Natural killer cell (primary cell): ENCODE data around the gene PLCE1. TPM values are rescaled to one million over a fixed set of nuclear protein-coding genes. Genes with fewer than 3 reads are reported as not detected.

Experiments
- ATAC-seq, 3 donors: fragments of 150-1000 bp in 2 of 3; fragments of 200-7000 bp in 1 of 3; cut with Tn5 transposase; 1 replicate in 1 of 3; 2 replicates in 2 of 3; pipeline ENCODE4 v1.10.0; 2021; ENCODE audit warnings: mild to moderate bottlenecking in 2 of 3, moderate library complexity in 2 of 3
- DNase-seq, 2 donors: peaks; one replicate each; pipeline versions ENCODE4 v3.0.0 to v3.0.0-alpha.2; 2013 to 2021; ENCODE audit warnings: mixed read lengths in 1 of 2
- H3K27ac ChIP-seq: one replicate; pipeline ENCODE4 v1.5.1; 2013; ENCODE audit warnings: mild to moderate bottlenecking, low read length
- H3K27me3 ChIP-seq: one replicate; pipeline ENCODE4 v1.6.1; 2013; ENCODE audit warnings: low read length; ENCODE audit not compliant: control insufficient read depth, insufficient read depth
- H3K36me3 ChIP-seq: one replicate; pipeline ENCODE4 v1.6.1; 2013; ENCODE audit warnings: low read length; ENCODE audit not compliant: control insufficient read depth, insufficient read depth
- H3K4me1 ChIP-seq: one replicate; pipeline ENCODE4 v1.6.1; 2013; ENCODE audit warnings: low read length; ENCODE audit not compliant: control insufficient read depth, insufficient read depth
- H3K4me3 ChIP-seq: one replicate; pipeline ENCODE4 v1.5.1; 2013; ENCODE audit warnings: low read length
- H3K9me3 ChIP-seq: one replicate; pipeline ENCODE4 v1.6.1; 2013; ENCODE audit warnings: low read length; ENCODE audit not compliant: control insufficient read depth, insufficient read depth
- H3K27ac Mint-ChIP-seq, 2 donors: one replicate each; pipeline ENCODE4 v1.8.0; 2022; ENCODE audit warnings: mild to moderate bottlenecking in 2 of 2, mixed read lengths in 2 of 2, moderate library complexity in 1 of 2
- H3K27me3 Mint-ChIP-seq, 2 donors: one replicate each; pipeline ENCODE4 v1.8.0; 2022; ENCODE audit warnings: low read depth in 2 of 2, mixed read lengths in 2 of 2
- H3K36me3 Mint-ChIP-seq: one replicate; pipeline ENCODE4 v1.8.0; 2022; ENCODE audit warnings: mixed read lengths
- H3K4me1 Mint-ChIP-seq, 2 donors: one replicate each; pipeline ENCODE4 v1.8.0; 2022; ENCODE audit warnings: mixed read lengths in 2 of 2
- H3K4me3 Mint-ChIP-seq: one replicate; pipeline ENCODE4 v1.8.0; 2022; ENCODE audit warnings: mild to moderate bottlenecking, moderate library complexity, mixed read lengths
- H3K9me3 Mint-ChIP-seq, 2 donors: one replicate each; pipeline ENCODE4 v1.8.0; 2022; ENCODE audit warnings: mixed read lengths in 2 of 2
- WGBS: methylation state at CpG from one replicate; pipeline ENCODE4 v1.1.7; 2013; ENCODE audit warnings: missing lambda C conversion rate; ENCODE audit not compliant: insufficient coverage; 5-methylcytosine and 5-hydroxymethylcytosine counted together
- intact Hi-C: fragments of 100-400 bp; cut with micrococcal nuclease; formaldehyde crosslinking; loops from one replicate; pipeline ENCODE4 v1.14.2; 2022
- total RNA-seq, 4 donors: library from RNA; stranded (reverse); fragments of 120-200 nt in 1 of 4; gene quantifications; one replicate each; pipeline versions ENCODE4 v1.2.3 to v1.2.4, GENCODE V29; 2013 to 2022
- TF ChIP-seq, protein P1 (sequence below): fragments of 200-600 bp; IDR thresholded peaks from one replicate; pipeline ENCODE4 v1.8.0; 2022; ENCODE audit warnings: antibody characterized with exemption

PLCE1 gene
- total RNA-seq, 3 donors from 2014 or later (not counting 1 experiment from before 2014, with no cell fraction given): not detected

DNA sequence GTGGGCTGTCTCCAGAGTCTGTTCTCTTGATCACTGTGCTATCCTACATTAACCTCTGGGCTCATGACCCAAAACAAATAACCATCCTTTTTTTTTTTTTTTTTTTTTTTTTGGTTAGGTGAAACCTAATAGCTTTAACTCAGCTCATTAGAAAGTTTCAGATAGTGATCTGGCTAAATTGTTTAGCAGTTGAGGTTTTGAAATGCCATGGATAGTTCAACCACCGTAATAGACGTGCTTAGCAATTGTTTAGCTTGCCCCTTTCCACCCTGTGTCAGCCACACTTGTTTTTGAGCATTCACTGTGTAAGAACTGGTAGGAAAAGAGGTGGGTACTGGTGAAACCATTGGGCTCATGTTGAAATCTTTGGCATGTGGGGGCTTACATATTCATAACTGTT lies 3.8 kb downstream of the PLCE1 start:
- Mint-ChIP-seq H3K9me3 (peaks cover 0 to 2% of the 10 kb centered on the region in 2 donors), H3K27ac (no peak overlapping the region), H3K4me1 (peaks cover 0 to 4% of the 10 kb centered on the region in 2 donors), H3K27me3 (peaks cover 34 to 48% of the 10 kb centered on the region in 2 donors), H3K36me3 (peaks cover 6% of the 10 kb centered on the region), H3K4me3 (no peak overlapping the region)
- Histone ChIP-seq H3K9me3 (no peaks in the 10 kb centered on the region), H3K27me3 (peaks cover 16% of the 10 kb centered on the region), H3K36me3 (no peaks in the 10 kb centered on the region), H3K27ac (no peak overlapping the region), H3K4me3 (no peak overlapping the region), H3K4me1 (no peaks in the 10 kb centered on the region)
- TF ChIP-seq, protein P1, sequence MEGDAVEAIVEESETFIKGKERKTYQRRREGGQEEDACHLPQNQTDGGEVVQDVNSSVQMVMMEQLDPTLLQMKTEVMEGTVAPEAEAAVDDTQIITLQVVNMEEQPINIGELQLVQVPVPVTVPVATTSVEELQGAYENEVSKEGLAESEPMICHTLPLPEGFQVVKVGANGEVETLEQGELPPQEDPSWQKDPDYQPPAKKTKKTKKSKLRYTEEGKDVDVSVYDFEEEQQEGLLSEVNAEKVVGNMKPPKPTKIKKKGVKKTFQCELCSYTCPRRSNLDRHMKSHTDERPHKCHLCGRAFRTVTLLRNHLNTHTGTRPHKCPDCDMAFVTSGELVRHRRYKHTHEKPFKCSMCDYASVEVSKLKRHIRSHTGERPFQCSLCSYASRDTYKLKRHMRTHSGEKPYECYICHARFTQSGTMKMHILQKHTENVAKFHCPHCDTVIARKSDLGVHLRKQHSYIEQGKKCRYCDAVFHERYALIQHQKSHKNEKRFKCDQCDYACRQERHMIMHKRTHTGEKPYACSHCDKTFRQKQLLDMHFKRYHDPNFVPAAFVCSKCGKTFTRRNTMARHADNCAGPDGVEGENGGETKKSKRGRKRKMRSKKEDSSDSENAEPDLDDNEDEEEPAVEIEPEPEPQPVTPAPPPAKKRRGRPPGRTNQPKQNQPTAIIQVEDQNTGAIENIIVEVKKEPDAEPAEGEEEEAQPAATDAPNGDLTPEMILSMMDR: no peak
- intact Hi-C loops: no loop called here
- DNase-seq: no peak
- WGBS: 77% methylated on average over 2 of the region's 2 CpGs
- no peak for ATAC-seq

DNA sequence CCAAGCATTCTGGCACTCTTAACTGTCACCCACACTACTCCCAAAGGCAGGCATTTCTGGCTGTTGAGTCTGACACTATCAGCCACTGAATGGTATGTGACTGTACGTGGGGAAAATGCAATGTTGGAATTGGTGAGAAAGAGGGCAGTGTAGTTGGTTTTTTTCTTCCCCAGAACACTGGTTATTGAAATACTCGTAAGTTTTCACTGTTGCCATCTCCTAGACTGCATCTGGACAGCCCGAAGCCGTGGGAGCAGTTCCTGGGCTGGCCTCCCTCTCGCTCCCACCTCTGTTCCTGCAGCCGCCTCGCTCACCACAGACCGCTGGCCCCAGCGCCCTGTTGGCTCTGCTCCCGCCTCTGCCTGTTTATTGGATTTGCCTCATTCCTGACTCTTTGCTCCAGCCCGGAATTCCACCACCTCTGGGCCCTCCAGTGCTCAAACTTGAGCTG lies 5.7 kb downstream of the PLCE1 start:
- TF ChIP-seq, protein P1: no peak
- WGBS: 81% methylated on average over 11 of the region's 11 CpGs
- ATAC-seq: no peak
- Histone ChIP-seq H3K4me1 (no peaks in the 10 kb centered on the region), H3K27me3 (peaks cover 9% of the 10 kb centered on the region), H3K36me3 (no peaks in the 10 kb centered on the region), H3K27ac (no peak overlapping the region), H3K9me3 (no peaks in the 10 kb centered on the region), H3K4me3 (no peak overlapping the region)
- Mint-ChIP-seq H3K9me3 (peaks cover 0 to 2% of the 10 kb centered on the region in 2 donors), H3K36me3 (no peaks in the 10 kb centered on the region), H3K27ac (no peak overlapping the region), H3K27me3 (peaks cover 27 to 38% of the 10 kb centered on the region in 2 donors), H3K4me1 (no peaks in the 10 kb centered on the region), H3K4me3 (no peak overlapping the region)
- DNase-seq: no peak
- intact Hi-C loops: no loop called here

DNA sequence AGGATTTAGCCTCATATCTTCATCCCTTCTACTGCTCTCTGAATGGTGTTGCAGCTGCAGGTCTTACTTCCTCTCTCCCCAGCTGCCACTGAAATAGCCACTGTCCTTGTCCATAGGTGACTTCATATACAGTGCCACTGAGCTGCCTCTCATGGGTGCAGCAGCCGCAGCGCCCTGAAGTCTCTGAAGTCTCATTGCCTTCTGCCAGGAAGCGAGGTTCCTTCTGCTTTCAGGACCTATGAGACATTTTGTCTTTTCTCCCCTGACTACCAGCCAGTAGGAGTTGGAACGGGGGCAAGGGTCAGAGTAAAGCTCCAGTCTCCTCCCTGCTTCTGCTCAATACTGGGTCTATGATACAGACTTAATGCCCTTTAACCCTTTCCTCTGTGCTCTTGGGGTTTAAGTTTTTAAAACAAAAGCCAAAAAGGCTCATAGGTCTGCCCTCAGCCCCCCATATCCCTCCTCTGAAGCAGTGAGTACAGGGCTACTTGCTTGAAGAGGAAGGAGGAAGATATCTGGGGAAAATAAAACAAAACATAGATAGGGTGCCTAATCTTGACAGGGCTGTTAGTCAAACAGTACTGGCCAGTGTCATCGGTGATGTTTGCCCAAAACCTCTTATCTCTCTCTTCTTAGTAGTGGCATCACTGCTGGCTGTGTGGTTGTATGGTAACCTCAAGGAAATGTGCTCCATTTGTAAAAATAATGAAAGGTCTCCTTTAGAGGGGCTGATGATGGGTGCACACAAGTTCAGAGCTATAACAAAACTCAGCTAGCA lies 7.1 kb downstream of the PLCE1 start:
- Mint-ChIP-seq H3K27ac (no peak overlapping the region), H3K4me1 (no peaks in the 10 kb centered on the region), H3K36me3 (no peaks in the 10 kb centered on the region), H3K4me3 (no peak overlapping the region), H3K27me3 (peaks cover 17 to 24% of the 10 kb centered on the region in 2 donors), H3K9me3 (peaks cover 0 to 2% of the 10 kb centered on the region in 2 donors)
- Histone ChIP-seq H3K27ac (no peak overlapping the region), H3K4me3 (no peak overlapping the region), H3K4me1 (no peaks in the 10 kb centered on the region), H3K9me3 (no peaks in the 10 kb centered on the region), H3K27me3 (no peaks in the 10 kb centered on the region), H3K36me3 (no peaks in the 10 kb centered on the region)
- DNase-seq: no peak
- intact Hi-C loops: no loop called here
- TF ChIP-seq, protein P1: no peak
- no peak for ATAC-seq
- 70% methylated on average over 5 of the region's 5 CpGs for WGBS
